Stimulated activated CD4-positive, alpha-beta T cell treated with anti-CD3 and anti-CD28 coated beads, Interleukin-4, amount 100 ng/mL, for 48 hours (primary cell): ENCODE results near the gene OR5H2.

Source experiments
- DNase-seq, 2 donors: peaks; one replicate each; pipeline ENCODE4 v3.0.0-alpha.2; 2020; ENCODE audit warnings: low read depth in 2 of 2

The OR5H2 gene

DNA sequence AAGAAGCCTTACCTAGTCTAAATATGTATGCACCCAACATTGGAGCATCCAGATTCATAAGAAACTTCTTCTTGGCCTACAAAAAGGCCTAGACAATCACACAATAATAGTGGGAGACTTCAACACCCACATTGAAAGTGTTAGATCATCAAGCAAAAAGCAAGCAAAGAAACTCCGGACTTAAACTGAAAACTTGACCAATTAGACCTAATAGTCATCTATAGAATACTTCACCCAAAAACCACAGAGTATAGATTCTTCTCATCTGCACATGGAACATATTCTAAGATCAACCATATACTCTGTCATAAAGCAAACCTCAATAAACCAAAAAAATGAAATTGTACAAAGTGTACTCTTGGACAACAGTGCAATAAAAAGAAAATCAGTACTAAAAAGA is 49.0 kb downstream of the OR5H2 start:
- DNase-seq, result no peak
